PFSK-1 (cell line): ENCODE measurements around the gene ACAD9. TPM values are rescaled to one million over a fixed set of nuclear protein-coding genes. Genes with fewer than 3 reads are reported as not detected.

Experiments used
- FOXP2 ChIP-seq: optimal IDR thresholded peaks from 2 replicates; pipeline ENCODE3; 2011; ENCODE audit warnings: borderline replicate concordance, control low read depth, inconsistent platforms; ENCODE audit not compliant: insufficient read depth; ENCODE audit errors: extremely low read length, extremely low read depth
- POLR2AphosphoS5 ChIP-seq: IDR thresholded peaks from 2 replicates; pipeline ENCODE4 v1.6.1; 2012; ENCODE audit warnings: low read depth, mild to moderate bottlenecking, control low read depth, low read length, moderate library complexity
- SIN3A ChIP-seq: IDR thresholded peaks from 2 replicates; pipeline ENCODE4 v1.6.1; 2012; ENCODE audit warnings: mild to moderate bottlenecking, low read length, moderate library complexity, borderline replicate concordance; ENCODE audit not compliant: insufficient read depth
- TAF1 ChIP-seq: IDR thresholded peaks from 2 replicates; pipeline ENCODE4 v1.6.1; 2012; ENCODE audit warnings: low read length, control low read depth, borderline replicate concordance; ENCODE audit not compliant: insufficient read depth
- polyA plus RNA-seq: library from polyadenylated mRNA; unstranded; fragments of >200 nt; gene quantifications from one replicate; pipeline ENCODE4 v1.2.1, GENCODE V29; 2012; ENCODE audit warnings: low read depth, missing spikeins; ENCODE audit not compliant: insufficient read length
- TF ChIP-seq, protein P1 (sequence below), 2 experiments: IDR thresholded peaks; 2 replicates each; pipeline versions ENCODE4 v1.6.1 to v1.8.0; 2011 to 2012; ENCODE audit warnings: low read depth in 2 of 2, low read length in 2 of 2, control low read depth in 1 of 2, inconsistent platforms in 1 of 2, mild to moderate bottlenecking in 1 of 2, moderate library complexity in 1 of 2; ENCODE audit not compliant: insufficient read depth in 1 of 2

The ACAD9 gene
- polyA plus RNA-seq, result 38.9 TPM

DNA sequence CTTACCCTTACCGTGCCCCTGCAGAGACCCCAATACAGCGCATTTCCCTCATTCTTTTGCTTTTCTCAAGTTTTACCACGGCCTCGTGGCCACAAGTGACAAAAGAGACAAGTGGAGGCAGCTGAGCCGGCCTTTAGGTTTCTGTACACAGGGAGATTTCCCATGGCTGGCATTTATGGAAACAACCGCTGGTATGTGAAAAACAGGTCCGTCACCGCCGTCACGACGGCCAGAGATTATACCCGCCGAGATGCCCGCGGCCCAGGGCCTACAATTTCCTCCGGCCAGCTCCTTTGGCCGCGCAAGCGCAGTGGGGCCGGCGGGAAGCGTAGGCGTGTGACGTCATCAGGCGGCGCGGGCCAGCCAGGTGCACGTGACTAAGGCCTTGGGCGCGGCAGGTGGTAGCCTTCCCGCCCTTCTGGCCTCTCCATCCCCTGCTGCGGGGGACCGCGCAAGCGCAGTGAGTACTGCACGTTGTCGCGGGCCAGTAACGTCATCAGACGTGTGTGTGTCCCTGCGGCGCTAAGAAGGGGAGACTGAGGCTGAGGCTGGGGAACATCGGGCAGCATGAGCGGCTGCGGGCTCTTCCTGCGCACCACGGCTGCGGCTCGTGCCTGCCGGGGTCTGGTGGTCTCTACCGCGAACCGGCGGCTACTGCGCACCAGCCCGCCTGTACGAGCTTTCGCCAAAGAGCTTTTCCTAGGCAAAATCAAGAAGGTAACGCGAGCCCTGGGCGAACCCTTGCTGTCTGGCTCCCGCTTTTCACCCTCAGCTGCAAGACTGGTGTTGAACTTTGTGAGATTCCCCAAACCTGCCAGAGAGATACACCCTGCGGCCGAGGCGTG lies at the start of gene ACAD9:
Gene ACAD9 (plus strand): TSS at position 496 of the 845 bp plus-strand sequence. CDS start 72 bp downstream, at position 568.
- TF ChIP-seq TAF1, result peak; percentile 76; the same call in 1 of the 2 replicates
- TF ChIP-seq FOXP2, result peak; percentile 89
- no peak for TF ChIP-seq SIN3A
- TF ChIP-seq, protein P1, sequence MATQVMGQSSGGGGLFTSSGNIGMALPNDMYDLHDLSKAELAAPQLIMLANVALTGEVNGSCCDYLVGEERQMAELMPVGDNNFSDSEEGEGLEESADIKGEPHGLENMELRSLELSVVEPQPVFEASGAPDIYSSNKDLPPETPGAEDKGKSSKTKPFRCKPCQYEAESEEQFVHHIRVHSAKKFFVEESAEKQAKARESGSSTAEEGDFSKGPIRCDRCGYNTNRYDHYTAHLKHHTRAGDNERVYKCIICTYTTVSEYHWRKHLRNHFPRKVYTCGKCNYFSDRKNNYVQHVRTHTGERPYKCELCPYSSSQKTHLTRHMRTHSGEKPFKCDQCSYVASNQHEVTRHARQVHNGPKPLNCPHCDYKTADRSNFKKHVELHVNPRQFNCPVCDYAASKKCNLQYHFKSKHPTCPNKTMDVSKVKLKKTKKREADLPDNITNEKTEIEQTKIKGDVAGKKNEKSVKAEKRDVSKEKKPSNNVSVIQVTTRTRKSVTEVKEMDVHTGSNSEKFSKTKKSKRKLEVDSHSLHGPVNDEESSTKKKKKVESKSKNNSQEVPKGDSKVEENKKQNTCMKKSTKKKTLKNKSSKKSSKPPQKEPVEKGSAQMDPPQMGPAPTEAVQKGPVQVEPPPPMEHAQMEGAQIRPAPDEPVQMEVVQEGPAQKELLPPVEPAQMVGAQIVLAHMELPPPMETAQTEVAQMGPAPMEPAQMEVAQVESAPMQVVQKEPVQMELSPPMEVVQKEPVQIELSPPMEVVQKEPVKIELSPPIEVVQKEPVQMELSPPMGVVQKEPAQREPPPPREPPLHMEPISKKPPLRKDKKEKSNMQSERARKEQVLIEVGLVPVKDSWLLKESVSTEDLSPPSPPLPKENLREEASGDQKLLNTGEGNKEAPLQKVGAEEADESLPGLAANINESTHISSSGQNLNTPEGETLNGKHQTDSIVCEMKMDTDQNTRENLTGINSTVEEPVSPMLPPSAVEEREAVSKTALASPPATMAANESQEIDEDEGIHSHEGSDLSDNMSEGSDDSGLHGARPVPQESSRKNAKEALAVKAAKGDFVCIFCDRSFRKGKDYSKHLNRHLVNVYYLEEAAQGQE (IDR thresholded peaks at IDR 0.05; ENCODE audit: insufficient read depth in 1 of 2, low read depth in 2 of 2, low read length in 2 of 2), result no peak
- peak; percentile 68 for TF ChIP-seq POLR2AphosphoS5

DNA sequence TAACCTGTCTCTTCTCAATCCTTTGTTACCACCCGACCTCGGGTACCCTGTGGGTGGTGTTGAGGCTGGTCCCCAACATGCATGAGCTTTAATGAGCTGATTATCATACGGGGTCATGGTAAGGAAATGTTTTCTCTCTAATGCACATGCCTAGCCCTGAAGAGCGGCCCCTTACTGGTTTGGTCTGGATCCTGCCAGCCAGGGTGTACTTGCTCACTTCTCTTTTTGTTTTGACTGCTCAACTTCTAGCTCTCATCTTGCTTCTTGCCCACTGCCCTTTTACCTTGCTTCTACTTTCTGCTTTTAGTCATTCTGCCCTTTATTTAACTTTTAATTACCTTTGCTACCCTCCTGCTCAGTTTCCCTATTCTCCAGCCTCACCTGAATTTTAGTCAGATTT lies 44.3 kb upstream of the ACAD9 start:
- TF ChIP-seq, protein P1 (IDR thresholded peaks at IDR 0.05; ENCODE audit: insufficient read depth in 1 of 2, low read depth in 2 of 2, low read length in 2 of 2), result no peak
- no peak for TF ChIP-seq TAF1
- no peak for TF ChIP-seq POLR2AphosphoS5
- TF ChIP-seq SIN3A, result no peak
- TF ChIP-seq FOXP2, result no peak

DNA sequence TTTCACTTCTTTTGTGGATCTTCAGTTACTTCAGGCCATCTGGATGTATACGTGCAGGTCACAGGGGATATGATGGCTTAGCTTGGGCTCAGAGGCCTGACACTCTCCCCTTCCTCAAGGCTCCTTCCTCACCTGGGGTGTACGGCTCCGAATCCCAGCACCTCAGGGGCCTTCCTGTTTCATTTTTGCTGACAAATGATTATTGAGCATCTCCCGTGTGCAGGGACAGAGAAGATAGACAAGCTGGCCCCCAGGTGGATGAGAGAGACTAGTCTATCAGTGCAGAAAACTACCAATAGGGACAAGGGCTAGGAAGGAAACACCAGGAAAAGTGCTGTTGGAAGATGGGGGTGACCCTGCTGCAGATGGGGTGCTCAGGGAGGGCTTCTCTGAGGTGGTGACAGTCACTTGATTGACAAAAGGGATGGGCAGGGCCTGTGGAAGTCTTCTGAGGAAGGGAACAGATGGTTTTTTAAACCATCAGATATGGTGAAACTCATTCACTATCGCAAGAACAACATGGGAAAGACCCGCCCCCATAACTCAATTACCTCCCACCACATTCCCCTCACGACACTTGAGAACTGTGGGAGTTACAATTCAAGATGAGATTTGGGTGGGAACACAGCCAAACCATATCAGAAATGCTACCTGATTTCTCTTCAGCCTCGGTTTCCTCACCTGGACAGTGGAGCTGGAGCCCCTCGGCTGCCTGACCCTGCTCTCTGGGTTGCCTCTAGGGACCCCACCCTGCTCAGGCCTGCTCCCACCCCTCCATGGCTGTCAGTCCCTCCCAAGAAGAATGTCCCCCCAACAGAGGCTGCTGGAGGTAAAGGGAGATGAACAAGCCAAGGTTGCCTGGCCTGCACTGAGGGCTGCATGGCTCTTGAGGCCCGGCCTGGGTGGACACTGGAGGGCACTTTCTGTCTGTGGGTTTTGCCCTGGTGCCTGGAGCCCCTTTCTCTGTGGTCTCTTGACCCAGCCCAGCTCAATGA lies 37.2 kb upstream of the ACAD9 start:
- TF ChIP-seq TAF1 (no peak), SIN3A (no peak), POLR2AphosphoS5 (no peak), FOXP2 (no peak)
- TF ChIP-seq, protein P1 (IDR thresholded peaks at IDR 0.05; ENCODE audit: insufficient read depth in 1 of 2, low read depth in 2 of 2, low read length in 2 of 2), result no peak

DNA sequence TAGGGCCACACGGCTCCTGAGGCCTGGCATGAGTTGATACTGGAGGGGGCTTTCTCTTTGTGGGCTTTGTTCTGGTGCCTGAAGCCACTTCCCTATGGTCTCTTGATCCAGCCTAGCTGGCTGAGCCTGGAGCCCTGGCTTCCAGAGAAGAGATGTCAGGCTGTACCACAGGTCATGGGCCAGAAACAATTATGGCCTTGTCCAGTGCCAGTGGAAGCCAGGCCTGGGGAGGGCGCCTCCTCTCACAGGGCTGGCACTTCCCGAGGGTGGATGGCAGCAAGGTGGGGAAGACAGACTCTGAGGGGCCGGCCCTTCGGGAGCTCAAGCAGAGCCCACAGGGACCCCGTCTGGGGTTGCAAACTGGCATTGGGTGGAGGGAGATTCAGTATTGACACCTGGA lies 34.9 kb upstream of the ACAD9 start:
- TF ChIP-seq SIN3A (no peak), POLR2AphosphoS5 (no peak), FOXP2 (no peak), TAF1 (no peak)
- TF ChIP-seq, protein P1 (IDR thresholded peaks at IDR 0.05; ENCODE audit: insufficient read depth in 1 of 2, low read depth in 2 of 2, low read length in 2 of 2), result no peak
